Endodermal cell (in vitro differentiated cells): Measurements from ENCODE around the gene ITPK1. TPM values are rescaled to one million over a fixed set of nuclear protein-coding genes. Genes with fewer than 3 reads are reported as not detected.
"Not testable (repeated sequence)": the region's sequence is repeated elsewhere in the genome, so short reads cannot be mapped to it uniquely, and the experiment has no call there.

ENCODE experiments used
- DNase-seq: peaks from one replicate; pipeline ENCODE4 v3.0.0-alpha.2; 2017
- H3K27ac ChIP-seq: 2 replicates; pipeline ENCODE4 v1.5.1; 2013; ENCODE audit warnings: mild to moderate bottlenecking, low read depth, low read length, moderate library complexity
- H3K27me3 ChIP-seq: 2 replicates; pipeline ENCODE4 v1.6.1; 2013; ENCODE audit warnings: mild to moderate bottlenecking, low read length, moderate library complexity; ENCODE audit not compliant: insufficient read depth, control insufficient read depth, poor library complexity, severe bottlenecking
- H3K36me3 ChIP-seq: 2 replicates; pipeline ENCODE4 v1.7.0; 2013; ENCODE audit warnings: mild to moderate bottlenecking, low read length, moderate library complexity; ENCODE audit not compliant: control insufficient read depth, insufficient read depth
- H3K4me1 ChIP-seq: one replicate; pipeline ENCODE4 v1.7.0; 2013; ENCODE audit warnings: low read length; ENCODE audit not compliant: control insufficient read depth, insufficient read depth
- H3K4me3 ChIP-seq: 2 replicates; pipeline ENCODE4 v1.5.1; 2013; ENCODE audit warnings: mild to moderate bottlenecking, low read length, moderate library complexity
- H3K9ac ChIP-seq: 2 replicates; pipeline ENCODE4 v1.6.1; 2013; ENCODE audit warnings: mild to moderate bottlenecking, low read length, moderate library complexity; ENCODE audit not compliant: poor library complexity, severe bottlenecking; ENCODE audit errors: extremely low read depth
- H3K9me3 ChIP-seq: 2 replicates; pipeline ENCODE4 v1.6.1; 2013; ENCODE audit warnings: mild to moderate bottlenecking, low read length, moderate library complexity; ENCODE audit not compliant: control insufficient read depth
- H3K27ac Mint-ChIP-seq: 2 replicates; pipeline ENCODE4 v1.8.0; 2020; ENCODE audit warnings: mixed read lengths
- H3K27me3 Mint-ChIP-seq: 2 replicates; pipeline ENCODE4 v1.8.0; 2021; ENCODE audit warnings: mild to moderate bottlenecking, mixed read lengths; ENCODE audit not compliant: insufficient read depth
- H3K36me3 Mint-ChIP-seq: 2 replicates; pipeline ENCODE4 v1.8.0; 2020; ENCODE audit warnings: low read depth, mixed read lengths
- H3K4me1 Mint-ChIP-seq: 2 replicates; pipeline ENCODE4 v1.8.0; 2020; ENCODE audit warnings: mixed read lengths
- H3K4me3 Mint-ChIP-seq: 2 replicates; pipeline ENCODE4 v1.8.0; 2020; ENCODE audit warnings: mild to moderate bottlenecking, moderate library complexity, mixed read lengths
- H3K9me3 Mint-ChIP-seq: 2 replicates; pipeline ENCODE4 v1.8.0; 2020; ENCODE audit warnings: mild to moderate bottlenecking, mixed read lengths
- WGBS, 2 experiments: methylation state at CpG; one replicate each; pipeline versions ENCODE4 v1.1.5 to v1.1.7; 2013; ENCODE audit warnings: missing lambda C conversion rate in 2 of 2, mixed read lengths in 1 of 2; ENCODE audit not compliant: insufficient coverage in 1 of 2, insufficient read length in 1 of 2; 5-methylcytosine and 5-hydroxymethylcytosine counted together
- total RNA-seq, 2 donors: library from RNA; stranded (reverse); fragmentation: NEBNext Ultra II Directional in 1 of 2; extraction: Animal tissue kit (Norgen Biotek cat#: 25700) in 1 of 2; gene quantifications; 2 replicates in 1 of 2; 3 replicates in 1 of 2; pipeline ENCODE4 v1.2.1, GENCODE V29; 2021
- TF ChIP-seq, protein P1 (sequence below): fragments of 200-600 bp; sonication (generic); conservative IDR thresholded peaks from 2 replicates; pipeline ENCODE4 v1.5.0; 2021; ENCODE audit warnings: antibody characterized with exemption, mild to moderate bottlenecking

ITPK1 gene
- total RNA-seq, 2 donors from 2014 or later = 59.9 to 66.9 TPM

DNA sequence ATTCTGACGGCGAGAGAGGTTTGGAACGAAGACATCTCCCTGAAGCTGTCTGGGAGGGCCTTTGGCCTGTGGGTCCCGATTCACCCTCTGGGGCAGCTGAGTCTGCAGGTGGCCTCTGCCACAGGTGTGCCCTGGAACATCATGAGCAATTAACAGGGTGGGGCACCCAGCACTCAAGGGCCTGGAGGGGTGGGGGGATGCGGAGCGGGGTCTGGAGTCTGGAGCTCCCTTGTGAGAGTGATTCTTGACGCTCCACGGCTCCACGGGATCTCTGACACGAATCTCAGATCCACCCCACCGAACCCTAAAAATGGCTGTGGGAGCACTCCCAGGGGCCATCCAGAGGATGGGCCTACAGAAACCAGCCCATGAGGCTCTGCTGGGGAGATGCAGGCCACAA lies 8.3 kb downstream of the ITPK1 start:
- TF ChIP-seq, protein P1, sequence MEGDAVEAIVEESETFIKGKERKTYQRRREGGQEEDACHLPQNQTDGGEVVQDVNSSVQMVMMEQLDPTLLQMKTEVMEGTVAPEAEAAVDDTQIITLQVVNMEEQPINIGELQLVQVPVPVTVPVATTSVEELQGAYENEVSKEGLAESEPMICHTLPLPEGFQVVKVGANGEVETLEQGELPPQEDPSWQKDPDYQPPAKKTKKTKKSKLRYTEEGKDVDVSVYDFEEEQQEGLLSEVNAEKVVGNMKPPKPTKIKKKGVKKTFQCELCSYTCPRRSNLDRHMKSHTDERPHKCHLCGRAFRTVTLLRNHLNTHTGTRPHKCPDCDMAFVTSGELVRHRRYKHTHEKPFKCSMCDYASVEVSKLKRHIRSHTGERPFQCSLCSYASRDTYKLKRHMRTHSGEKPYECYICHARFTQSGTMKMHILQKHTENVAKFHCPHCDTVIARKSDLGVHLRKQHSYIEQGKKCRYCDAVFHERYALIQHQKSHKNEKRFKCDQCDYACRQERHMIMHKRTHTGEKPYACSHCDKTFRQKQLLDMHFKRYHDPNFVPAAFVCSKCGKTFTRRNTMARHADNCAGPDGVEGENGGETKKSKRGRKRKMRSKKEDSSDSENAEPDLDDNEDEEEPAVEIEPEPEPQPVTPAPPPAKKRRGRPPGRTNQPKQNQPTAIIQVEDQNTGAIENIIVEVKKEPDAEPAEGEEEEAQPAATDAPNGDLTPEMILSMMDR = no peak
- DNase-seq = no peak
- Histone ChIP-seq H3K9me3 (no peaks in the 10 kb centered on the region), H3K4me3 (no peak overlapping the region), H3K4me1 (no peaks in the 10 kb centered on the region), H3K27me3 (no peaks in the 10 kb centered on the region), H3K27ac (no peak overlapping the region), H3K9ac (no peak overlapping the region), H3K36me3 (no peaks in the 10 kb centered on the region)
- WGBS, 2 experiments = 96 to 97% methylated on average over 11 of the region's 11 CpGs
- Mint-ChIP-seq H3K4me1 (peaks cover 5% of the 10 kb centered on the region), H3K9me3 (no peaks in the 10 kb centered on the region), H3K36me3 (no peaks in the 10 kb centered on the region), H3K27me3 (no peaks in the 10 kb centered on the region), H3K27ac (peak overlapping the region; percentile 41), H3K4me3 (no peak overlapping the region)

DNA sequence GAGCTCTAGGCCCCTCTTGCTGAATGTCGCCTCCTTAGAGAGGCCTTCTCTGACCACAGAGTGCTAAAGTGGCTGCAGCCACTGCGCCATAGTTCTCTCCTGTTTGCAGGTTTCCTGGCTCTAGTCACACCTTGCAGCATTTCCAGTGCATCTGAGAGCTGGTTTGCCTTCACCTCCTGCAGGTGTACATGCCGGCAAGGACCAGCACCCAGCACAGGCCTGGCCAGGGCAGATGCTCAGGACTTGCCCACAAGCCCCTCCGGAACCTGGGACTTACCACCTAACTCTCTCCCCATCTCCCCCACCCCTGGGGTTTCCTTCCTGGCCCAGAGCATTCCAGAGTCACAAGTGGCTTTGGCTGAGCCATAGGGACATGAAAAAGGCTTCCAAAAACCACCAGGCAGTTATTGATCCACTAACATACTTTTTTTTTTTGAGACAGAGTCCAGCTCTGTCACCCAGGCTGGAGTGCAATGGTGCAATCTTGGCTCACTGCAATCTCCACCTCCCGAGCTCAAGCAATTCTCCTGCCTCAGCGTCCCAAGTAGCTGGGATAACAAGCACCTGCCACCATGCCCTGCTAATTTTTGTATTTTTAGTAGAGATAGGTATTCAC lies 9.1 kb downstream of the ITPK1 start:
- Histone ChIP-seq H3K9ac (no peak overlapping the region), H3K4me3 (no peak overlapping the region), H3K4me1 (no peaks in the 10 kb centered on the region), H3K27ac (no peak overlapping the region), H3K27me3 (no peaks in the 10 kb centered on the region), H3K9me3 (no peaks in the 10 kb centered on the region), H3K36me3 (no peaks in the 10 kb centered on the region)
- Mint-ChIP-seq H3K36me3 (no peaks in the 10 kb centered on the region), H3K4me1 (peaks cover 5% of the 10 kb centered on the region), H3K27ac (no peak overlapping the region), H3K4me3 (no peak overlapping the region), H3K9me3 (no peaks in the 10 kb centered on the region), H3K27me3 (no peaks in the 10 kb centered on the region)
- WGBS, 2 experiments = 93 to 96% methylated on average over 3 to 6 of the region's 6 CpGs
- no peak for DNase-seq
- TF ChIP-seq, protein P1 = no peak

DNA sequence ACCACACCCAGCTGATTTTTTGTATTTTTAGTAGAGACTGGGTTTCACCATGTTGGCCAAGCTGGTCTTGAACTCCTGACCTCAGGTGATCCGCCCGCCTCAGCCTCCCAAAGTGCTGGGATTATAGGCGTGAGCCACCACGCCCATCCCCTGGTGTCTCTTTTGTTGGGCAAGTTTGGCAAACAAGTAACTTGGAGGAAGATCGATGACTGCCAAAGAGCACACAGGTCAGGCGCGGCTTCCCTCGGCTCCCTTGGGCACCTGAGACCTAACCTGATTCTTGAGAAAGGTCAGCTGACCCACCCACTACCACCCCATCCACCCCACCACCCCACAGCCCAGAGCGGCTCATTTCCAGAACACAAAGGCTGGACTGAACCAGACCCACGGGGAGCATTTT lies 9.9 kb downstream of the ITPK1 start:
- H3K27me3 ChIP-seq, H3K4me3 ChIP-seq, H3K9me3 ChIP-seq, H3K9me3 Mint-ChIP-seq, H3K4me1 ChIP-seq, H3K27me3 Mint-ChIP-seq, H3K4me3 Mint-ChIP-seq, DNase-seq, H3K9ac ChIP-seq, H3K36me3 Mint-ChIP-seq, H3K36me3 ChIP-seq, H3K27ac ChIP-seq, H3K27ac Mint-ChIP-seq, H3K4me1 Mint-ChIP-seq: not testable (repeated sequence)
- 93 to 96% methylated on average over 3 to 10 of the region's 10 CpGs for WGBS, 2 experiments

- Histone ChIP-seq H3K4me3 (no peak overlapping the region), H3K9ac (no peak overlapping the region), H3K4me1 (no peaks in the 10 kb centered on the region), H3K27me3 (no peaks in the 10 kb centered on the region), H3K27ac (no peak overlapping the region), H3K36me3 (no peaks in the 10 kb centered on the region), H3K9me3 (no peaks in the 10 kb centered on the region)
- Mint-ChIP-seq H3K4me3 (no peak overlapping the region), H3K4me1 (peaks cover 14% of the 10 kb centered on the region), H3K9me3 (no peaks in the 10 kb centered on the region), H3K27me3 (no peaks in the 10 kb centered on the region), H3K27ac (peak overlapping the region; percentile 85), H3K36me3 (no peaks in the 10 kb centered on the region)
- WGBS, 2 experiments = 86 to 90% methylated on average over 4 to 7 of the region's 7 CpGs
- DNase-seq = no peak
- TF ChIP-seq, protein P1 = no peak
These were observed 10.4 kb downstream of the ITPK1 start for GRCh38 chr14:93105362-93105761.
